Measurements from ENCODE around the gene TCTN1.

The TCTN1 gene

GRCh38 chr12:110698171-110698902 is 84.4 kb downstream of the TCTN1 start:
- no peak overlapping the region for H3K27ac ChIP-seq
- DNase-seq (ENCODE audit: low read depth, low spot score) = peak; percentile 39

All from epithelial cell of prostate (primary cell).